ENCODE measurements around the gene TCFL5. TPM values are rescaled to one million over a fixed set of nuclear protein-coding genes. Genes with fewer than 3 reads are reported as not detected.
A peak's percentile ranks its signal among the peaks of the same experiment; 100 is the strongest.

The TCFL5 gene
- total RNA-seq, 6 donors from 2014 or later, result 2.1 to 9.6 (median 7.1) TPM

DNA sequence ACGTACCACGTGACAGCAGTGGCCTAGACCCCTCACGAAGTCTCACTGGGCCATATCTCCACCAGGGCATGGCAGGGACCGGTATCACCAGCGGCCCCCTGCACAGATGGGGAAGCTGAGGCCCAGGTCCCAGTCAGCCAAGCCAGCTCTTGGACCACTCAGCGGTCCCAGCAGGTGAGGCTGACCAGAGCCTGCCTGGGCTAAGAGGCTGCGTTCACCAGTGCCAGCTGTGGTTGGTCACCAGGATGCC, 67.9 kb downstream of the TCFL5 start:
- H3K4me1 ChIP-seq, result peaks cover 19 to 40% (median 31%) of the 10 kb centered on the region in 4 donors
- peak overlapping the region; percentile 92 to 97 (median 94) for H3K27ac ChIP-seq
- peak overlapping the region in 3 of 4 donors; percentile 78 to 82 (median 82) for H3K4me3 ChIP-seq
- DNase-seq, result no peak
- WGBS, 2 donors, result 64% methylated on average over 6 of the region's 7 CpGs; no CpG with 5 or more reads in 1 of the 2 donors
- H3K27me3 ChIP-seq, result no peaks in the 10 kb centered on the region
- TF ChIP-seq CTCF (IDR thresholded peaks at IDR 0.05) (peak in 1 of 6 experiments; percentile 18), POLR2A (IDR thresholded peaks at IDR 0.05) (no peak), POLR2AphosphoS5 (IDR thresholded peaks at IDR 0.05) (no peak), EP300 (IDR thresholded peaks at IDR 0.05) (no peak)
- ATAC-seq (ENCODE audit: low FRiP score in 2 of 2), result no peak
- no peaks in the 10 kb centered on the region for H3K9me3 ChIP-seq
- peaks cover 0 to 9% (median 3%) of the 10 kb centered on the region in 4 donors for H3K36me3 ChIP-seq

GRCh38 chr20:62792940-62793756, 68.5 kb downstream of the TCFL5 start:
- no peaks in the 10 kb centered on the region for H3K9me3 ChIP-seq
- no peak for ATAC-seq (ENCODE audit: low FRiP score in 2 of 2)
- TF ChIP-seq EP300 (IDR thresholded peaks at IDR 0.05), result no peak
- no peak for TF ChIP-seq POLR2A (IDR thresholded peaks at IDR 0.05)
- no peak for TF ChIP-seq CTCF (IDR thresholded peaks at IDR 0.05)
- TF ChIP-seq POLR2AphosphoS5 (IDR thresholded peaks at IDR 0.05), result no peak
- no peak for DNase-seq
- H3K4me1 ChIP-seq, result peaks cover 19 to 40% (median 30%) of the 10 kb centered on the region in 4 donors
- H3K27me3 ChIP-seq, result no peaks in the 10 kb centered on the region
- peaks cover 0 to 4% (median 0%) of the 10 kb centered on the region in 4 donors for H3K36me3 ChIP-seq
- WGBS, 2 donors, result 84 to 88% methylated on average over 21 to 22 of the region's 22 CpGs
- peak overlapping the region in 3 of 4 donors; percentile 78 to 82 (median 82) for H3K4me3 ChIP-seq
- H3K27ac ChIP-seq, result peak overlapping the region; percentile 92 to 97 (median 94)

DNA sequence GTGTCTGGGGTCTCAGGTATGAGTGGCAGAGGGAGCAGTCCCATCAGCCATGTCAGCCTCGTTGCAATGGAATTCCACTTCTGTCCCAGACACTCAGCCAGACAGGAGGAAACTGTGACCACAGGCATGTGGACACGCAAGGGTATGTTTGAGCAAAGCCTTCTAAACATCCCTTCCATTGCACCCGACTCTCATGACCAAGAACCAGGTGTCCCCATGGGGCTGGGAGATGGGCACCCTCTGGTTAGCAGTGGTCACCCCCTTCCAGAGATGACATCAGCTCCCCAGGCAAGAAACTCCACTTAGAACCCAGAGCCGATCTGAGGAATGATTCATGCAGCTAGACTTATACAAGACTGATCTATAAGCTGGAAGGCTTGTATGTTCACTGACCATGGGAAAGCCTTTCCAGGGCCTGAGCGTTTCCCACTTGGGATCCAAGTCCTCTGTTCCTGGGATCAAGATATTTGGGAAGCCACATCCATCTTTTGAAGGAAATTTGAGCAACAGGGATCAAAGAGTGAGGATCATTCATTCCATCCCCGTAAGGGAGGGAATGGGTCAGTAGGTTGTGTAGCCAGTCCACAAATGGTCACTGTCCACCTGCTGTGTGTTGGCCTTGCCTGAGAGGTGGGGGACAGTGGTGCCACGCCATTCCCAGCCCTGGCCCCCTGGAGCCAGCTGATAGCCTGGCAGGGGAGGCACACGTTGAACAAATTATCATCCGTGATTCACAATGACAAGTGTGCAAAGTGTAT, 69.3 kb downstream of the TCFL5 start:
- H3K27me3 ChIP-seq, result no peaks in the 10 kb centered on the region
- no peaks in the 10 kb centered on the region for H3K9me3 ChIP-seq
- WGBS, 2 donors, result 77 to 79% methylated on average over 6 to 9 of the region's 9 CpGs
- H3K27ac ChIP-seq, result peak overlapping the region in 1 of 4 donors; percentile 94
- ATAC-seq (ENCODE audit: low FRiP score in 2 of 2) (no peak), DNase-seq (no peak)
- H3K4me3 ChIP-seq, result no peak overlapping the region
- no peak for TF ChIP-seq POLR2A (IDR thresholded peaks at IDR 0.05)
- TF ChIP-seq CTCF (IDR thresholded peaks at IDR 0.05), result no peak
- no peak for TF ChIP-seq EP300 (IDR thresholded peaks at IDR 0.05)
- no peak for TF ChIP-seq POLR2AphosphoS5 (IDR thresholded peaks at IDR 0.05)
- peaks cover 16 to 38% (median 24%) of the 10 kb centered on the region in 4 donors for H3K4me1 ChIP-seq
- no peaks in the 10 kb centered on the region for H3K36me3 ChIP-seq

DNA sequence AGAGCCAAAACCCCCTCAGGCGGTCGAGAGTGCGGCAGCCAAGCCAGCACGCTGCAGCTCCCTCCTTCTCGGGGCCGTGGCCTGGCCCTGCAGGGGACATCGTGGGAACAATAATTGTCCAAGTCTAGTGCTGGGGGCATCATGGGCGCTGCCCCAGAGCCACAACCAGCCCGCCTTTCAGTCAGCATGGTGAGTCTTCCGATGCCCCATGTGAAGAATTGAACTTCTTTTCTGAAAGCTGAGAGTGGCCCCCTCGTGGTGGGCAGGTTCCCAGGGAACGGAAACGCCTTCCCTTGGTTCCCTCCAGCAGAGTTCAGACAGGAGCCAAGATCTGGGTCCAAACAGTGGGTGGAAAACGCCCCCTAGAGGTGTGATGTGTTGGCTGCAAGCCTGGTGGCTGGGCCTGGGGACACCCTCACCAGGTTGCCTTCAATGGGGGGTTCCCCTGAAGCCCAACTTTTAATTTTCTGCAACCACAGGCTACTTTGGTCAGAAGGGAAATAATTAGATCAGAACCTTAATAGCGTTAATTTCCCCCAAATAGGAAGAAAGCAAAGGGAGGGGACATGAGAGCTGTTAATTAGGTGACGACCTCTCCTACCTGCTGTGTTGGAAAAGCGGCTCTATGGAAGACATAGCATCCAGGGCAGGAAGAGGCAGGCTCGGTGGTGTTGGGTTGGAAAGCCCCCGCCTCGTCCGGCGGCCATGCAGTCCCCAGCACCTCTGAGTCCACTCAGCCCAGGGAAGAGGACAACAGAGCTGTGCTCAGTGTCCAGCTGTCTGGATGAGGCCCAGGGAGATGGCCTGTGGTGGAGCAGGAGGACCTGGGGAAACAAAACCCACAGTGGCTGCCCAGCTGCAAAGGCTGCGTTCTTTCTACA, 70.1 kb downstream of the TCFL5 start:
- H3K36me3 ChIP-seq, result no peaks in the 10 kb centered on the region
- TF ChIP-seq POLR2AphosphoS5 (IDR thresholded peaks at IDR 0.05) (no peak), EP300 (IDR thresholded peaks at IDR 0.05) (no peak), CTCF (IDR thresholded peaks at IDR 0.05) (peak; percentile 86 to 94 (median 90))
- peak in 1 of 2 donors; percentile 20 for ATAC-seq (ENCODE audit: low FRiP score in 2 of 2)
- H3K9me3 ChIP-seq, result no peaks in the 10 kb centered on the region
- WGBS, 2 donors, result 51 to 58% methylated on average over 12 to 16 of the region's 23 CpGs
- no peak overlapping the region for H3K4me3 ChIP-seq
- no peaks in the 10 kb centered on the region for H3K27me3 ChIP-seq
- peaks cover 11 to 31% (median 19%) of the 10 kb centered on the region in 4 donors for H3K4me1 ChIP-seq
- no peak overlapping the region for H3K27ac ChIP-seq
- DNase-seq, result peak; percentile 76 to 82

Small RNA genes within 50 kb of the gene (small RNA-seq; reads per million reads assigned to genes)
- gene DPH3P1, result 0 reads per million in 4 donors

Other genes with a start within 250 kb of the TCFL5 start
- 10 to 100 TPM; 39.9 to 86.7 (median 49.1) TPM for gene SLCO4A1, start 219.3 kb downstream of the TCFL5 start, total RNA-seq
- gene NTSR1, start 153.0 kb downstream of the TCFL5 start, total RNA-seq, result 1 to 10 TPM in 1 of 6 donors, under 1 TPM in 4, not detected in 1; 0.20 to 1.4 (median 0.26) TPM
- 10 to 100 TPM in 2 of 6 donors, 1 to 10 TPM in 4; 6.4 to 22.0 (median 8.5) TPM for gene MRGBP, start 65.3 kb downstream of the TCFL5 start, total RNA-seq
- 100 to 1,000 TPM in 2 of 6 donors, 10 to 100 TPM in 4; 63.8 to 166 (median 74.9) TPM for gene OGFR, start 57.0 kb downstream of the TCFL5 start, total RNA-seq
- 1 to 10 TPM in 4 of 6 donors, under 1 TPM in 1, not detected in 1; 0.57 to 8.4 (median 2.1) TPM for gene COL9A3, start 44.8 kb downstream of the TCFL5 start, total RNA-seq
- 100 to 1,000 TPM in 1 of 6 donors, 10 to 100 TPM in 5; 51.6 to 109 (median 58.9) TPM for gene DIDO1, start 64.7 kb upstream of the TCFL5 start, total RNA-seq
- gene GID8, start 76.3 kb upstream of the TCFL5 start, total RNA-seq, result 10 to 100 TPM; 18.6 to 33.2 (median 26.3) TPM
- gene SLC17A9, start 90.9 kb upstream of the TCFL5 start, total RNA-seq, result 10 to 100 TPM in 4 of 6 donors, 1 to 10 TPM in 2; 3.8 to 18.5 (median 14.4) TPM
- not detected for gene BHLHE23, start 145.1 kb upstream of the TCFL5 start, total RNA-seq